Measurements from ENCODE around the gene EI24. TPM values are rescaled to one million over a fixed set of nuclear protein-coding genes. Genes with fewer than 3 reads are reported as not detected.
"Not testable (repeated sequence)": the region's sequence is repeated elsewhere in the genome, so short reads cannot be mapped to it uniquely, and the experiment has no call there.

Gene EI24
- polyA plus RNA-seq, 2 of the 4 experiments (the other 2 are of a cell fraction): 112 to 132 TPM

GRCh38 chr11:125535585-125535984 is 33.7 kb upstream of the EI24 start (continued):
- TF ChIP-seq SMC3 (IDR thresholded peaks at IDR 0.05) (no peak), HOXB5 (CRISPR knock-in tag; IDR thresholded peaks at IDR 0.05) (no peak), POLR2A (IDR thresholded peaks at IDR 0.05; ENCODE audit: low read length) (no peak), NR3C1 (IDR thresholded peaks at IDR 0.05) (no peak), TP53 (CRISPR knock-in tag; IDR thresholded peaks at IDR 0.05) (no peak), EHMT2 (IDR thresholded peaks at IDR 0.05; ENCODE audit: low read depth) (no peak), SREBF2 (IDR thresholded peaks at IDR 0.05) (no peak)

GRCh38 chr11:125536834-125537233 is 32.4 kb upstream of the EI24 start:
- H3K27ac ChIP-seq; ATAC-seq; H3K4me3 ChIP-seq; H3K4me1 ChIP-seq; H3K4me2 ChIP-seq; CTCF ChIA-PET; FAIRE-seq; DNase-seq (ENCODE audit: low read depth in 1 of 2, low spot score in 1 of 2); POLR2A ChIA-PET; H3K9me3 ChIP-seq: not testable (repeated sequence)
- no CpG with 5 or more reads among the region's 19 CpGs for WGBS (ENCODE audit: missing lambda C conversion rate)

- TF ChIP-seq REST (IDR thresholded peaks at IDR 0.05): no peak
- TF ChIP-seq, protein P1, sequence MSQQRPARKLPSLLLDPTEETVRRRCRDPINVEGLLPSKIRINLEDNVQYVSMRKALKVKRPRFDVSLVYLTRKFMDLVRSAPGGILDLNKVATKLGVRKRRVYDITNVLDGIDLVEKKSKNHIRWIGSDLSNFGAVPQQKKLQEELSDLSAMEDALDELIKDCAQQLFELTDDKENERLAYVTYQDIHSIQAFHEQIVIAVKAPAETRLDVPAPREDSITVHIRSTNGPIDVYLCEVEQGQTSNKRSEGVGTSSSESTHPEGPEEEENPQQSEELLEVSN (IDR thresholded peaks at IDR 0.05; ENCODE audit: borderline replicate concordance, low read depth): no peak
- no peak for TF ChIP-seq ZFP36 (IDR thresholded peaks at IDR 0.05; ENCODE audit: borderline replicate concordance, partially characterized antibody)
- no peak for TF ChIP-seq ESRRA (IDR thresholded peaks at IDR 0.05; ENCODE audit: borderline replicate concordance, low read length)
- TF ChIP-seq MAX (IDR thresholded peaks at IDR 0.05): no peak
- TF ChIP-seq KDM1A (IDR thresholded peaks at IDR 0.05; ENCODE audit: low read depth): no peak
- no peak for TF ChIP-seq RARB (CRISPR knock-in tag; IDR thresholded peaks at IDR 0.05)
- Histone ChIP-seq H3K27ac (no peak overlapping the region), H3K9me3 (no peaks in the 10 kb centered on the region), H3K4me3 (no peak overlapping the region), H3K4me1 (no peaks in the 10 kb centered on the region), H3K4me2 (no peak overlapping the region)
- FAIRE-seq: no peak
- CTCF ChIA-PET: no interaction called here
- POLR2A ChIA-PET: no interaction called here
- ATAC-seq: no peak
- no peak for DNase-seq (ENCODE audit: low read depth in 1 of 2, low spot score in 1 of 2)
Measured at GRCh38 chr11:125542709-125543108, 26.6 kb upstream of the EI24 start.

- no peaks in the 10 kb centered on the region for H3K4me1 ChIP-seq
- H3K4me3 ChIP-seq: no peak overlapping the region
- DNase-seq (ENCODE audit: low read depth in 1 of 2, low spot score in 1 of 2): no peak
- H3K9me3 ChIP-seq: peaks cover 16% of the 10 kb centered on the region
- TF ChIP-seq, protein P2, sequence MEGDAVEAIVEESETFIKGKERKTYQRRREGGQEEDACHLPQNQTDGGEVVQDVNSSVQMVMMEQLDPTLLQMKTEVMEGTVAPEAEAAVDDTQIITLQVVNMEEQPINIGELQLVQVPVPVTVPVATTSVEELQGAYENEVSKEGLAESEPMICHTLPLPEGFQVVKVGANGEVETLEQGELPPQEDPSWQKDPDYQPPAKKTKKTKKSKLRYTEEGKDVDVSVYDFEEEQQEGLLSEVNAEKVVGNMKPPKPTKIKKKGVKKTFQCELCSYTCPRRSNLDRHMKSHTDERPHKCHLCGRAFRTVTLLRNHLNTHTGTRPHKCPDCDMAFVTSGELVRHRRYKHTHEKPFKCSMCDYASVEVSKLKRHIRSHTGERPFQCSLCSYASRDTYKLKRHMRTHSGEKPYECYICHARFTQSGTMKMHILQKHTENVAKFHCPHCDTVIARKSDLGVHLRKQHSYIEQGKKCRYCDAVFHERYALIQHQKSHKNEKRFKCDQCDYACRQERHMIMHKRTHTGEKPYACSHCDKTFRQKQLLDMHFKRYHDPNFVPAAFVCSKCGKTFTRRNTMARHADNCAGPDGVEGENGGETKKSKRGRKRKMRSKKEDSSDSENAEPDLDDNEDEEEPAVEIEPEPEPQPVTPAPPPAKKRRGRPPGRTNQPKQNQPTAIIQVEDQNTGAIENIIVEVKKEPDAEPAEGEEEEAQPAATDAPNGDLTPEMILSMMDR (IDR thresholded peaks at IDR 0.05): no peak
- TF ChIP-seq BHLHE40 (IDR thresholded peaks at IDR 0.05; ENCODE audit: low read depth, low read length) (no peak), HOXB5 (CRISPR knock-in tag; IDR thresholded peaks at IDR 0.05) (no peak), RNF2 (IDR thresholded peaks at IDR 0.05; ENCODE audit: borderline replicate concordance, low read depth) (no peak)
- FAIRE-seq: no peak
- no peak for ATAC-seq
- ChIA-PET POLR2A (no interaction called here), CTCF (no interaction called here)
- H3K4me2 ChIP-seq: no peak overlapping the region
- WGBS (ENCODE audit: missing lambda C conversion rate): 79% methylated on average over 1 of the region's 1 CpG
- H3K27ac ChIP-seq: no peak overlapping the region
Measured at GRCh38 chr11:125550780-125551179, 18.5 kb upstream of the EI24 start.
